GM23248 (cell line): Measurements from ENCODE around the gene HAVCR1. TPM values are rescaled to one million over a fixed set of nuclear protein-coding genes. Genes with fewer than 3 reads are reported as not detected.
"Not testable (repeated sequence)": the region's sequence is repeated elsewhere in the genome, so short reads cannot be mapped to it uniquely, and the experiment has no call there.

Experiments used
- DNase-seq: peaks from one replicate; pipeline ENCODE4 v3.0.0-alpha.2; 2015
- H2AFZ ChIP-seq: fragments of 200-600 bp; sonication (generic); 2 replicates; pipeline ENCODE4 v1.6.1; 2016; ENCODE audit warnings: antibody characterized with exemption
- H3F3A ChIP-seq: fragments of 200-600 bp; sonication (generic); 2 replicates; pipeline ENCODE4 v1.6.1; 2016; ENCODE audit warnings: mild to moderate bottlenecking, antibody characterized with exemption, mixed run types; ENCODE audit not compliant: insufficient read depth
- H3K27ac ChIP-seq: fragments of 200-600 bp; sonication (generic); 2 replicates; pipeline ENCODE4 v1.5.1; 2016; ENCODE audit warnings: mild to moderate bottlenecking
- H3K27me3 ChIP-seq: fragments of 200-600 bp; sonication (generic); replicated peaks from 2 replicates; pipeline ENCODE4 v1.6.1; 2016; ENCODE audit warnings: mild to moderate bottlenecking; ENCODE audit not compliant: insufficient read depth
- H3K36me3 ChIP-seq: fragments of 200-600 bp; sonication (generic); 2 replicates; pipeline ENCODE4 v1.6.1; 2016; ENCODE audit warnings: low read depth, mild to moderate bottlenecking
- H3K4me1 ChIP-seq: fragments of 200-600 bp; sonication (generic); 2 replicates; pipeline ENCODE4 v1.6.1; 2016; ENCODE audit warnings: mild to moderate bottlenecking; ENCODE audit not compliant: insufficient read depth
- H3K4me2 ChIP-seq: fragments of 200-600 bp; sonication (generic); one replicate; pipeline ENCODE4 v1.6.1; 2016; ENCODE audit warnings: mild to moderate bottlenecking; ENCODE audit not compliant: unreplicated experiment
- H3K4me3 ChIP-seq: fragments of 200-600 bp; sonication (generic); 2 replicates; pipeline ENCODE4 v1.5.1; 2016; ENCODE audit warnings: mild to moderate bottlenecking
- H3K79me2 ChIP-seq: fragments of 200-600 bp; sonication (generic); 2 replicates; pipeline ENCODE4 v1.6.1; 2016; ENCODE audit warnings: mild to moderate bottlenecking; ENCODE audit not compliant: insufficient read depth
- H3K9ac ChIP-seq: fragments of 200-600 bp; sonication (generic); 2 replicates; pipeline ENCODE4 v1.6.1; 2016; ENCODE audit warnings: mild to moderate bottlenecking
- H3K9me2 ChIP-seq: fragments of 200-600 bp; sonication (generic); 2 replicates; pipeline ENCODE4 v1.6.1; 2016; ENCODE audit warnings: mixed run types, mild to moderate bottlenecking, moderate library complexity; ENCODE audit not compliant: insufficient read depth
- H3K9me3 ChIP-seq: fragments of 200-600 bp; sonication (generic); one replicate; pipeline ENCODE4 v1.6.1; 2017; ENCODE audit warnings: low read depth
- H4K20me1 ChIP-seq: fragments of 200-600 bp; sonication (generic); 2 replicates; pipeline ENCODE4 v1.6.0; 2016; ENCODE audit not compliant: insufficient read depth
- EZH2 ChIP-seq: fragments of 200-600 bp; sonication (generic); IDR thresholded peaks from 2 replicates; pipeline ENCODE4 v1.6.1; 2018; ENCODE audit warnings: antibody characterized with exemption, mild to moderate bottlenecking; ENCODE audit not compliant: insufficient read depth, poor library complexity, severe bottlenecking
- EZH2phosphoT487 ChIP-seq: fragments of 200-600 bp; sonication (generic); IDR thresholded peaks from 2 replicates; pipeline ENCODE4 v1.6.1; 2018; ENCODE audit warnings: antibody characterized with exemption, moderate library complexity, mild to moderate bottlenecking, low read depth; ENCODE audit not compliant: insufficient read depth
- WGBS, 2 experiments: methylation state at CpG; one replicate each; pipeline ENCODE4 v1.1.6; 2015 to 2017; ENCODE audit warnings: low lambda C conversion rate in 2 of 2, low coverage in 1 of 2; ENCODE audit errors: missing lambda C conversion rate in 2 of 2; 5-methylcytosine and 5-hydroxymethylcytosine counted together
- in situ Hi-C: fragments of 300-500 bp; cut with MboI; formaldehyde crosslinking; loops from 2 replicates; pipeline ENCODE4 v1.15.0; 2020
- polyA plus RNA-seq: library from polyadenylated mRNA; unstranded; fragments of >200 nt; fragmentation: Nextera tagmentation; extraction: Ambion mirVana; gene quantifications from 2 replicates; pipeline ENCODE4 v1.2.1, GENCODE V29; 2016
- total RNA-seq: library from RNA; depleted of rRNA; stranded (reverse); fragments of >200 nt; shearing (Covaris generic); gene quantifications from 2 replicates; pipeline ENCODE4 v1.2.3, GENCODE V29; 2014

HAVCR1 gene
- total and polyA plus RNA-seq, 2 experiments from 2014 or later, result not detected

DNA sequence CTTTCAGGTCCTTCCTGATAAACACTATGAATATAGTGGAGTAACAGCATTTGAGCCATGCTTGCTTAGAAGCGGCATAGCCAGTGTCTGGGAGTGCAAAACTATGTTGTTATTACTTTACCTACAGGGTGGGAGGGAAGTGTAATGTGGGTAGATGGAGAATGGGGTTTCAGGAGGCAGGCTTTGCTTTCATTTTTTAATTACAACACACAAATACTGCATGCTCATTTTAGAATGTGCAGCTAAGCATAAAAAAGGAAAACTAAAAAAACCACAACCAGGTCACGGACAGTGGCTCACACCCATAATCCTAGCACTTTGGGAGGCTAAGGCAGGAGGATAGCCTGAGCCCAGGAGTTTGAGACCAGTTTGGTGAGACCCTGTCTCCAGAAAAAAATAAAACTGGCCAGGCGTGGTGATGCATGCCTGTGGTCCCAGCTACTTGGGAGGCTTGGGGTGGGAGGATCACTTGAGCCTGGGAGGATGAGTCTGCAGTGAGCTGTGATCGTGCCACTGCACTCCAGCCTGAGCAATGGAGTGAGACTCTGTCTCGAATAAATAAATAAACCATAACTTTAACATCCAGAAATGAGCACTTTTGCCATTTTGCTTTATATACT lies 20.2 kb downstream of the HAVCR1 start:
- Histone ChIP-seq H2AFZ (no peak overlapping the region), H3F3A (no peaks in the 10 kb centered on the region), H3K36me3 (no peaks in the 10 kb centered on the region), H3K4me2 (no peak overlapping the region), H4K20me1 (no peaks in the 10 kb centered on the region), H3K9ac (no peak overlapping the region), H3K4me3 (no peak overlapping the region), H3K27ac (no peak overlapping the region), H3K27me3 (peaks cover 7% of the 10 kb centered on the region; the same call in 1 of the 2 replicates), H3K9me3 (no peaks in the 10 kb centered on the region), H3K79me2 (no peaks in the 10 kb centered on the region), H3K4me1 (no peaks in the 10 kb centered on the region), H3K9me2 (no peaks in the 10 kb centered on the region)
- DNase-seq, result no peak
- 18 to 22% methylated on average over 5 of the region's 5 CpGs for WGBS, 2 experiments
- TF ChIP-seq EZH2 (no peak), EZH2phosphoT487 (no peak)
- in situ Hi-C loops, result no loop called here

DNA sequence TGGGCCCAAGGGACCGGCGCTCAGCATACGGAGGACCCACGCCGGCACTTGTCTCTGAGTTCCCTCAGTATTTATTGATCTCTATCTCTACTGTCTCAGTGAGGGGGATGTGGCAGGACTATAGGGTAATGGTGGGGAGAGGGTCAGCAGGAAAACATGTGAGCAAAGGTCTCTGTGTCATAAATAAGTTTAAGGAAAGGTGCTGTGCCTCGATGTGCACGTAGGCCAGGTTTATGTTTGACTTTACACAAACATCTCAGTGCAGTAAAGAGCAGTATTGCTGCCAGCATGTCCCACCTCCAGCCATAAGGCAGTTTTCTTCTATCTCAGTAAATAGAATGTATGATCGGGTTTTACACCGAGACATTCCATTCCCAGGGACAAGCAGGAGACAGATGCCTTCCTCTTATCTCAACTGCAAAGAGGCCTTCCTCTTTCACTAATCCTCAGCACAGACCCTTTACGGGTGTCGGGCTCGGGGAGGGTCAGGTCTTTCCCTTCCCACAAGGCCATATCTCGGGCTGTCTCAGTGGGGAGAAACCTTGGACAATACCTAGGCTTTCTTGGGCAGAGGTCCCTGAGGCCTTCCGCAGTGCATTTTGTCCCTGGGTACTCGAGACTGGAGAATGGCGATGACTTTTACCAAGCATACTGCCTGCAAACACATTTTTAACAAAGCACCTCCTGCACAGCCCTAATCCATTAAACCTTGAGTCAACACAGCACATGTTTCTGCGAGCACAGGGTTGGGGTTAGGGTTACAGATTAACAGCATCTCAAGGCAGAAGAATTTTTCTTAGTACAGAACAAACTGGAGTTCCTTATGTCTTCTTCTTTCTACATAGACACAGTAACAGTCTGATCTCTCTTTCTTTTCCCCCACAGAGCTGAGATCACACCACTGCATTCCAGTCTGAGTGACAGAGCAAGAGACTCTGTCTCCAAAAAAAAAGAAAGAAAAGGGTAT lies 24.5 kb downstream of the HAVCR1 start:
- H3K4me3 ChIP-seq, H3K9ac ChIP-seq: not testable (repeated sequence)
- WGBS, 2 experiments, result 40 to 44% methylated on average over 16 to 17 of the region's 17 CpGs

GRCh38 chr5:157033071-157033583 lies 25.8 kb downstream of the HAVCR1 start:
- WGBS, 2 experiments, result 52 to 73% methylated on average over 4 of the region's 4 CpGs
- no peak for TF ChIP-seq EZH2phosphoT487
- TF ChIP-seq EZH2, result no peak
- no peaks in the 10 kb centered on the region for H3K4me1 ChIP-seq
- DNase-seq, result no peak
- no peak overlapping the region for H2AFZ ChIP-seq
- H3K9me2 ChIP-seq, result no peaks in the 10 kb centered on the region
- no peak overlapping the region for H3K27ac ChIP-seq
- H3K4me3 ChIP-seq, result no peak overlapping the region
- in situ Hi-C loops, result no loop called here
- H3K9ac ChIP-seq, result no peak overlapping the region
- H3K4me2 ChIP-seq, result no peak overlapping the region
- no peaks in the 10 kb centered on the region for H3F3A ChIP-seq
- H3K27me3 ChIP-seq, result peaks cover 7% of the 10 kb centered on the region; the same call in 1 of the 2 replicates
- no peaks in the 10 kb centered on the region for H4K20me1 ChIP-seq
- H3K79me2 ChIP-seq, result no peaks in the 10 kb centered on the region
- no peaks in the 10 kb centered on the region for H3K36me3 ChIP-seq
- H3K9me3 ChIP-seq, result no peaks in the 10 kb centered on the region

More for the DNA sequence above, 24.5 kb downstream of the HAVCR1 start:
- H3K36me3 ChIP-seq, H3F3A ChIP-seq, H2AFZ ChIP-seq, H3K27me3 ChIP-seq, H3K4me2 ChIP-seq, H3K79me2 ChIP-seq, H3K27ac ChIP-seq, DNase-seq, H3K9me3 ChIP-seq, in situ Hi-C loops, H3K9me2 ChIP-seq, H3K4me1 ChIP-seq, H4K20me1 ChIP-seq: not testable (repeated sequence)

GRCh38 chr5:157030692-157031091 lies 28.2 kb downstream of the HAVCR1 start:
- Histone ChIP-seq H3K27ac (no peak overlapping the region), H3K4me1 (no peaks in the 10 kb centered on the region), H3K4me3 (no peak overlapping the region), H4K20me1 (no peaks in the 10 kb centered on the region), H3F3A (no peaks in the 10 kb centered on the region), H3K9ac (no peak overlapping the region), H3K27me3 (no peaks in the 10 kb centered on the region; the same call in 1 of the 2 replicates), H3K36me3 (no peaks in the 10 kb centered on the region), H3K4me2 (no peak overlapping the region), H3K9me2 (no peaks in the 10 kb centered on the region), H3K79me2 (no peaks in the 10 kb centered on the region), H3K9me3 (no peaks in the 10 kb centered on the region), H2AFZ (no peak overlapping the region)
- no peak for TF ChIP-seq EZH2
- no peak for TF ChIP-seq EZH2phosphoT487
- no peak for DNase-seq
- WGBS, 2 experiments, result 20 to 21% methylated on average over 3 of the region's 3 CpGs
- in situ Hi-C loops, result no loop called here
